GM12878 (cell line): ENCODE data around the gene NIPSNAP3A. TPM values are rescaled to one million over a fixed set of nuclear protein-coding genes. Genes with fewer than 3 reads are reported as not detected.

Experiments used
- ATAC-seq: fragments of 200-7000 bp; cut with Tn5 transposase; 3 replicates; pipeline ENCODE4 v1.9.1; 2020; ENCODE audit warnings: mild to moderate bottlenecking, moderate library complexity
- BruUV-seq: library from RNA; stranded (reverse); fragments of 400-500 nt; replicated peaks from 2 replicates; lab custom pipeline; 2021; lab: Mats Ljungman, UMichigan
- CTCF ChIA-PET: fragments of 300-600 bp; sonication (Branson Sonifier 250); formaldehyde crosslinking; extraction: SDS; loops from one replicate; lab custom pipeline; 2021; ENCODE audit warnings: inconsistent platforms; lab: Yijun Ruan, JAX
- POLR2A ChIA-PET: fragments of 350-600 bp; formaldehyde crosslinking; extraction: SDS; loops from one replicate; lab custom pipeline; 2021; ENCODE audit warnings: inconsistent platforms; lab: Charles Lee
- RAD21 ChIA-PET: fragments of 300-600 bp; sonication (Branson Sonifier 250); formaldehyde crosslinking; loops from one replicate; lab custom pipeline; 2023; ENCODE audit warnings: antibody characterized with exemption; ENCODE audit not compliant: unreplicated experiment; lab: Charles Lee
- SMC1A ChIA-PET: fragments of 300-600 bp; sonication (Branson Sonifier 250); formaldehyde crosslinking; loops from one replicate; lab custom pipeline; 2023; ENCODE audit not compliant: unreplicated experiment, uncharacterized antibody; lab: Charles Lee
- DNase-seq: peaks from one replicate; pipeline ENCODE4 v3.0.0-alpha.2; 2011; ENCODE audit warnings: low read depth, low spot score
- FAIRE-seq: peaks from 3 replicates; lab custom pipeline; 2011; peaks lifted over from hg19 to GRCh38; lab: Jason Lieb, UNC
- H2AFZ ChIP-seq: 2 replicates; pipeline ENCODE4 v1.6.0; 2011; ENCODE audit warnings: low read depth, low read length, control low read depth; ENCODE audit not compliant: control insufficient read depth
- H3K27ac ChIP-seq: 2 replicates; pipeline ENCODE4 v1.5.1; 2011; ENCODE audit warnings: control low read depth; ENCODE audit not compliant: control insufficient read depth, insufficient read depth
- H3K27me3 ChIP-seq, 2 experiments: replicated peaks in 1 of 2; 2 replicates each; pipeline versions ENCODE4 v1.6.0 to v1.6.1; 2011; ENCODE audit warnings: low read length in 1 of 2; ENCODE audit not compliant: control insufficient read depth in 2 of 2, insufficient read depth in 2 of 2
- H3K36me3 ChIP-seq, 2 experiments: 2 replicates each; pipeline ENCODE4 v1.5.1; 2011; ENCODE audit warnings: low read length in 1 of 2; ENCODE audit not compliant: control insufficient read depth in 2 of 2, insufficient read depth in 2 of 2
- H3K4me1 ChIP-seq: 2 replicates; pipeline ENCODE4 v1.6.1; 2011; ENCODE audit warnings: mild to moderate bottlenecking, low read length, moderate library complexity, mixed read lengths; ENCODE audit not compliant: control insufficient read depth, insufficient read depth
- H3K4me2 ChIP-seq: 2 replicates; pipeline ENCODE4 v1.6.0; 2011; ENCODE audit warnings: control low read depth; ENCODE audit not compliant: control insufficient read depth, insufficient read depth
- H3K4me3 ChIP-seq: fragments of 200-600 bp; sonication (generic); 2 replicates; pipeline ENCODE4 v1.5.1; 2016
- H3K79me2 ChIP-seq: 2 replicates; pipeline ENCODE4 v1.6.0; 2011; ENCODE audit warnings: low read length; ENCODE audit not compliant: control insufficient read depth, insufficient read depth
- H3K9ac ChIP-seq: 2 replicates; pipeline ENCODE4 v1.8.0; 2011; ENCODE audit warnings: low read length, control low read depth, mixed read lengths; ENCODE audit not compliant: control insufficient read depth, insufficient read depth
- H3K9me3 ChIP-seq: replicated peaks from 3 replicates; pipeline ENCODE4 v1.5.1; 2011; ENCODE audit warnings: mild to moderate bottlenecking, low read length; ENCODE audit not compliant: control insufficient read depth, insufficient read depth
- H4K20me1 ChIP-seq: 2 replicates; pipeline ENCODE4 v1.6.0; 2011; ENCODE audit not compliant: control insufficient read depth, insufficient read depth
- BCL11A ChIP-seq: IDR thresholded peaks from 2 replicates; pipeline ENCODE4 v1.6.1; 2011; ENCODE audit warnings: low read depth, low read length
- E2F4 ChIP-seq: IDR thresholded peaks from 2 replicates; pipeline ENCODE4 v1.6.1; 2012; ENCODE audit warnings: low read depth, low read length, improper control_type of control experiment
- E4F1 ChIP-seq: fragments of 450-650 bp; IDR thresholded peaks from 2 replicates; pipeline ENCODE4 v1.6.1; 2018; ENCODE audit warnings: borderline replicate concordance, mild to moderate bottlenecking; ENCODE audit not compliant: partially characterized antibody
- JUNB ChIP-seq: IDR thresholded peaks from 2 replicates; pipeline ENCODE4 v1.6.1; 2016; ENCODE audit warnings: antibody characterized with exemption, mild to moderate bottlenecking
- MTA3 ChIP-seq: IDR thresholded peaks from 2 replicates; pipeline ENCODE4 v1.6.1; 2012; ENCODE audit warnings: low read length, inconsistent platforms, borderline replicate concordance
- NBN ChIP-seq: fragments of 450-650 bp; IDR thresholded peaks from 2 replicates; pipeline ENCODE4 v1.6.1; 2016
- NFYA ChIP-seq: IDR thresholded peaks from 2 replicates; pipeline ENCODE4 v1.6.1; 2011; ENCODE audit warnings: low read depth, mild to moderate bottlenecking, low read length, improper control_type of control experiment, borderline replicate concordance
- NR2C1 ChIP-seq: fragments of 450-650 bp; IDR thresholded peaks from 2 replicates; pipeline ENCODE4 v1.6.1; 2017; ENCODE audit warnings: antibody characterized with exemption, mild to moderate bottlenecking, moderate library complexity
- RBBP5 ChIP-seq: fragments of 200-600 bp; sonication (generic); conservative IDR thresholded peaks from 2 replicates; pipeline ENCODE4 v1.6.1; 2016
- RCOR1 ChIP-seq: conservative IDR thresholded peaks from 2 replicates; pipeline ENCODE4 v1.6.1; 2012; ENCODE audit warnings: low read depth, low read length, improper control_type of control experiment
- SUZ12 ChIP-seq: fragments of 200-600 bp; sonication (generic); IDR thresholded peaks from one replicate; pipeline ENCODE4 v1.6.1; 2018; ENCODE audit warnings: antibody characterized with exemption, mild to moderate bottlenecking; ENCODE audit not compliant: unreplicated experiment
- ZNF622 ChIP-seq: fragments of 450-650 bp; IDR thresholded peaks from 2 replicates; pipeline ENCODE4 v1.6.1; 2017; ENCODE audit warnings: mild to moderate bottlenecking, inconsistent platforms
- WGBS: methylation state at CpG from one replicate; pipeline ENCODE4 v1.1.6; 2016; ENCODE audit warnings: low lambda C conversion rate; ENCODE audit not compliant: insufficient replicate concordance, insufficient coverage; ENCODE audit errors: missing lambda C conversion rate; 5-methylcytosine and 5-hydroxymethylcytosine counted together
- in situ Hi-C: fragments of 300-500 bp; cut with MboI; formaldehyde crosslinking; loops from 9 replicates; pipeline ENCODE4 v1.14.3; 2018; ENCODE audit warnings: mixed read lengths
- intact Hi-C: fragments of 100-400 bp; cut with micrococcal nuclease; formaldehyde crosslinking; loops from one replicate; pipeline ENCODE4 v1.14.2; 2022; ENCODE audit not compliant: unreplicated experiment
- polyA plus RNA-seq, 11 experiments: library from polyadenylated mRNA; depleted of rRNA in 4 of 11; unstranded in 6 of 11; stranded (reverse) in 5 of 11; fragments of >200 nt; fragmentation: Nextera tagmentation in 4 of 11; fragmentation: Illumina TruSeq in 1 of 11; extraction: Ambion mirVana in 4 of 11; extraction: Trizol in 1 of 11; gene quantifications; 1 replicate in 1 of 11; 2 replicates in 10 of 11; pipeline versions ENCODE4 v1.2.1 to v1.2.3, GENCODE V29; 2011 to 2016; ENCODE audit warnings: inconsistent platforms in 2 of 11, missing spikeins in 2 of 11, low read depth in 1 of 11
- total RNA-seq, 4 experiments: library from RNA; depleted of rRNA in 3 of 4; stranded (reverse); fragments of >200 nt in 3 of 4; fragmentation: Illumina TruSeq in 1 of 4; extraction: Trizol in 1 of 4; gene quantifications; 2 replicates each; pipeline versions ENCODE4 v1.2.1 to v1.2.3, GENCODE V29; 2013 to 2021

NIPSNAP3A gene
- total and polyA plus RNA-seq, 10 of the 15 experiments (the other 5 are each of a cell fraction or from before 2014, with no cell fraction given) = 19.1 to 87.2 (median 34.0) TPM

GRCh38 chr9:104795082-104795481 is 47.6 kb downstream of the NIPSNAP3A start:
- Histone ChIP-seq H3K79me2 (no peaks in the 10 kb centered on the region), H4K20me1 (no peaks in the 10 kb centered on the region), H3K27me3 (peaks cover 0 to 2% of the 10 kb centered on the region in 2 experiments; a peak in 1 of 4 replicates), H3K4me1 (no peaks in the 10 kb centered on the region), H3K36me3 (no peaks in the 10 kb centered on the region), H3K4me3 (no peak overlapping the region), H3K4me2 (no peak overlapping the region), H3K27ac (no peak overlapping the region), H3K9me3 (no peaks in the 10 kb centered on the region), H2AFZ (no peak overlapping the region), H3K9ac (no peak overlapping the region)
- intact Hi-C loops = no loop called here
- ChIA-PET POLR2A (no interaction called here), RAD21 (interaction anchor here (0.6 kb wide), 1 partner anchor 1108 kb away, joined by 3 read pairs; no protein-coding TSS in a partner anchor), CTCF (no interaction called here), SMC1A (no interaction called here)
- FAIRE-seq = no peak
- in situ Hi-C loops = no loop called here
- 83% methylated on average over 1 of the region's 1 CpG for WGBS
- no peak for ATAC-seq
- BruUV-seq = no TSS peak
- DNase-seq = no peak
- TF ChIP-seq BCL11A = no peak
- TF ChIP-seq MTA3 = no peak

- H2AFZ ChIP-seq = no peak overlapping the region
- SMC1A ChIA-PET = interaction anchor here (0.6 kb wide), 1 partner anchor 10 kb away, joined by 3 read pairs; no protein-coding TSS in a partner anchor
- no TSS peak for BruUV-seq
- no peak for DNase-seq
- H3K79me2 ChIP-seq = no peaks in the 10 kb centered on the region
- H3K9me3 ChIP-seq = no peaks in the 10 kb centered on the region
- H3K27ac ChIP-seq = no peak overlapping the region
- RAD21 ChIA-PET = interaction anchor here (0.6 kb wide), 1 partner anchor 1109 kb away, joined by 3 read pairs; no protein-coding TSS in a partner anchor
- in situ Hi-C loops = no loop called here
- 71% methylated on average over 3 of the region's 3 CpGs for WGBS
- TF ChIP-seq E2F4 = no peak
- TF ChIP-seq SUZ12 = no peak
- TF ChIP-seq E4F1 = no peak
- TF ChIP-seq NR2C1 = no peak
- no peak for TF ChIP-seq NFYA
- no peak for TF ChIP-seq RBBP5
- TF ChIP-seq RCOR1 = no peak
- no peak for TF ChIP-seq NBN
- no peak for TF ChIP-seq ZNF622
- TF ChIP-seq JUNB = no peak
- POLR2A ChIA-PET = no interaction called here
- no peaks in the 10 kb centered on the region for H4K20me1 ChIP-seq
- intact Hi-C loops = no loop called here
- no peak for ATAC-seq
- FAIRE-seq = no peak
- peaks cover 0 to 2% of the 10 kb centered on the region in 2 experiments; a peak in 1 of 4 replicates for H3K27me3 ChIP-seq
- no peak overlapping the region for H3K4me3 ChIP-seq
- H3K4me1 ChIP-seq = no peaks in the 10 kb centered on the region
- H3K36me3 ChIP-seq = no peaks in the 10 kb centered on the region
- CTCF ChIA-PET = no interaction called here
- no peak overlapping the region for H3K9ac ChIP-seq
- H3K4me2 ChIP-seq = no peak overlapping the region
Observed at GRCh38 chr9:104795857-104796256, 48.4 kb downstream of the NIPSNAP3A start.
